ENCODE data around the gene FAM114A2.

- no peak for TF ChIP-seq CTCF (IDR thresholded peaks at IDR 0.05)
- no peak for TF ChIP-seq POLR2A (IDR thresholded peaks at IDR 0.05)
Observed at GRCh38 chr5:153941265-153941664, 97.4 kb downstream of the FAM114A2 start.

Measured in right lobe of liver (tissue), 4 donors.